ENCODE results near the gene CPE. TPM values are rescaled to one million over a fixed set of nuclear protein-coding genes. Genes with fewer than 3 reads are reported as not detected.

Gene CPE
- total and polyA plus RNA-seq, 12 donors = 16.9 to 57.6 (median 26.6) TPM

GRCh38 chr4:165440415-165441158 lies 61.8 kb downstream of the CPE start:
- H3K4me1 ChIP-seq = peaks cover 0 to 10% (median 0%) of the 10 kb centered on the region in 9 donors
- DNase-seq (no peak), ATAC-seq (no peak)
- intact Hi-C loops (cut with DNase I) = no loop called here
- H3K27me3 ChIP-seq = peaks cover 0 to 4% (median 0%) of the 10 kb centered on the region in 7 donors
- 59 to 61% methylated on average over 7 of the region's 7 CpGs for WGBS, 2 donors
- no peaks in the 10 kb centered on the region for H3K36me3 ChIP-seq
- H3K9me3 ChIP-seq = no peaks in the 10 kb centered on the region
- H3K27ac ChIP-seq = no peak overlapping the region
- no peak for TF ChIP-seq CTCF (IDR thresholded peaks at IDR 0.05)
- H3K4me3 ChIP-seq = no peak overlapping the region

DNA sequence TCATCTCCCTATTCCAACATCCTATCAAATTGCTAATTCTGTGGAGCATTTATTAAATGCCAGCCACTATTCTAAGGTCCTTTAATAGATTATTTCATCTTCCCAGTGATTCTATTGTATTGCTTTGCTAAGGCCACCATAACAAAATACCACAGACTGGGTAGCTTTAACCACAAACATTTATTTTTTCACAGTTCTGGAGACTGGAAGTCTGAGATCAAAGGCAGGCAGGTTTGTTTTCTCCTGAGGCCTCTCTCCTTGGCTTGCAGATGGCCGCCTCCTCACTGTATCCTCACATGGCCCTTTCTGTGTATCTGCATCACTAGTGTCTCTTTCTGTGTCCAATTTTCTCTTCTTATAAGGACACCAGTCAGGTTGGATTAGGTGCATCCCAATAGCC lies 64.5 kb downstream of the CPE start:
- no peak for ATAC-seq
- H3K4me1 ChIP-seq = peaks cover 0 to 10% (median 0%) of the 10 kb centered on the region in 9 donors
- 96 to 97% methylated on average over 1 of the region's 1 CpG for WGBS, 2 donors
- H3K27me3 ChIP-seq = no peaks in the 10 kb centered on the region
- intact Hi-C loops (cut with DNase I) = no loop called here
- no peak overlapping the region for H3K4me3 ChIP-seq
- no peak for DNase-seq
- no peak for TF ChIP-seq CTCF (IDR thresholded peaks at IDR 0.05)
- H3K27ac ChIP-seq = no peak overlapping the region
- H3K9me3 ChIP-seq = no peaks in the 10 kb centered on the region
- no peaks in the 10 kb centered on the region for H3K36me3 ChIP-seq

DNA sequence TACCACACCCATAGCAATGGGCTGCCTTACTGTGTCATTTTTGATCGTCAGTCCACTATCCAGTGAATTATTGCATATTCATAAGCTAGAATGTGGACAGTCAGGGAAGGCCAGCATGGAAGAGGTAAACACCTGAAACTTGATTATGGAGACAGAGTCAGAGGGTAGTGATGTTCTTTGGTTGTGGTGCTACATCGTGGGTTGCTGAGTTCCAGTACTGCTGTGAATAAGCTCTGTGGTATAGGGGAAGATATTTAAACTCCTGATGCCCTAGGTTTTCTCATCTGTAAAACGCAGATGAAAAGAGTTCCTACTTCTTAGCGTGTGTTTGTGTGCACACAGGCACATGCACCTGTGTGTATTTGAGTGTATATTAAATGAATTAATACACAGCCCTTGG lies 69.9 kb downstream of the CPE start:
- Histone ChIP-seq H3K27ac (no peak overlapping the region), H3K9me3 (no peaks in the 10 kb centered on the region), H3K4me3 (no peak overlapping the region), H3K4me1 (no peaks in the 10 kb centered on the region), H3K27me3 (no peaks in the 10 kb centered on the region), H3K36me3 (no peaks in the 10 kb centered on the region)
- WGBS, 2 donors = 92 to 94% methylated on average over 4 of the region's 4 CpGs
- no peak for TF ChIP-seq CTCF (IDR thresholded peaks at IDR 0.05)
- intact Hi-C loops (cut with DNase I) = no loop called here
- ATAC-seq = no peak
- no peak for DNase-seq

DNA sequence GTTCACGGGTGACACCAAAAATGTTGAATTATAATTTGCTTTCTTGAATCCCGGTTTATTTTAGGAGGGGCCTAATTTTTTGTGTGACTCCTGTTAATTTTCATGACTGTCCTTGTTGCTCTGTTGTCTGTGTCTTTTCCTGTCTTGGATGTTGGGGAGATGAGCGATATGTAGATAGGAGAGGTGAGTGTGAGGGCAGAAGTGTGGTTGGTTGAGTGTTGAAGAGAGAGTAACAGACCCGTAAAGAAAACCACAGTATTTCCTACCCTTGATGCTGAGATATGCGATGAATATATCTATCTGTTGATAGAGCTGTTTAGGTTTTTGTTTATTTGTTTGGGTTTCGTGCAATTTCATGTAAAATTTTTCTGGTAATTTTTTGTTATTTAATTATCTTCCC lies 70.5 kb downstream of the CPE start:
- TF ChIP-seq CTCF (IDR thresholded peaks at IDR 0.05) = no peak
- Histone ChIP-seq H3K36me3 (no peaks in the 10 kb centered on the region), H3K27me3 (no peaks in the 10 kb centered on the region), H3K4me1 (no peaks in the 10 kb centered on the region), H3K27ac (no peak overlapping the region), H3K4me3 (no peak overlapping the region), H3K9me3 (no peaks in the 10 kb centered on the region)
- intact Hi-C loops (cut with DNase I) = no loop called here
- no peak for ATAC-seq
- WGBS, 2 donors = 85 to 86% methylated on average over 6 of the region's 6 CpGs
- DNase-seq = no peak

Data from heart right ventricle (tissue), 16 donors.